ENCODE data around the gene GPC1.

The GPC1 gene

DNA sequence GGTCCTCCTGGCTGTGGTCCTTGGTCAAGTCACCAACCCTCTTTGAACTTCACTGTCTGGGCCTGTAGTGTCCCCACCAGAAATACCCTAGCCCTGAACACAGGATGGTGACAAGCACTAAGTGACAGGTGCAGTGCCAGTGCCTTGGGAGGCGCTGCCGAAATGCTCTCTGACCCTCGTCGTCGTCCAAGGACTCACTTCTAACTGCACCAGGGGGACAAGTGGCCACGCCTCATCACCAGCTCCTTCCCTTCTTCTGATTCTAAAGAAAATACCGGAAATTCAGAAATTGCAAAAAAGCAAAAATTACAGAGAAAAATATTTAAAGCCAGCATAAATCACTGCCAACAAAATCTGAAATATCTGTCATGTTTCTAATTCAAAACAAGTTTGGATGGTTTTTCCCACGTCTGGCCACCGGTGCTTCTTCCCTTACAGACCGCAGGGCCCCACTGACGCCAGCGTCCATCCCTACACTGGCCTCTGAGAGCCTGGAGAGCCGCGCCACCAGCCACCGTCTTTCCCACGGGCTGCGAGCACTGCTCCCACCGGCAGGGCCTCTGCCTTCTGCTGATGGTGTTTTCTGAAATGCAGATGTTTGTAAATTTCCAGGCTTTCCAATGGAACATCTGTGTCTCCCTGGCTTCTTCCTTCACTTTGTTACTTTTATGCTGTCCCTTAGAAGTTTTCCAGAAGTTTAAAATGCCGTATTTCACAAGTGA, 37.4 kb upstream of the GPC1 start:
- no peak for DNase-seq

DNA sequence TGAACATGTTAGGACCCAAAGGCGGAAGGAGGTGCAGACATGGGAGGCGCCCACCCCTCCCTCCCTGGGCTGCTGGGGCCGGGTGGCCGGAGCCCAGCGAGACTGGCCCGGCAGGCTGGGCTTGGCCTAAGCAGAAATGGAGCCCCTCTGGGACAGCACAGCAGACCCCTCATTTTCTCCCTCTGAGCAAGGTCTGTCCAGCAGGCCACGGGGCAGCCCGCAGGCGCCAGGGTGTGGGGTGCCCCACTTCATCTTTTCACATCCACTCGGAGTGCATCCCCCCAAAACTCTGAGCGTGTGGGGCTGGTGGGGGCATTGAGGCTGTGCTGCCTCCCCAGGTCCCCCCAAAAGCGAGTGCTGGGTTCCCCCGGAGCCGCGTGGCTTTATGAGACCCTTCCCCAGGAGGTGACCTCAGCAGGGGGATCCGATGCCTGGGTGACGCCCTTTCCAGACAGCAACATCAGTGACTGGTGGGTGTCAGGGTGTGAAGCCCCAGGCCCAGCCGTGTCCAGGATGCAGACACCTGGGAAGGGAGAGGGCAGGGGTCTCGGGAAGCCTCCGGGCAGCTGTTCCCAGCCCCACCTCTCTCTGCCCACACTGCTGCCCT, 36.7 kb upstream of the GPC1 start:
- DNase-seq, result no peak

DNA sequence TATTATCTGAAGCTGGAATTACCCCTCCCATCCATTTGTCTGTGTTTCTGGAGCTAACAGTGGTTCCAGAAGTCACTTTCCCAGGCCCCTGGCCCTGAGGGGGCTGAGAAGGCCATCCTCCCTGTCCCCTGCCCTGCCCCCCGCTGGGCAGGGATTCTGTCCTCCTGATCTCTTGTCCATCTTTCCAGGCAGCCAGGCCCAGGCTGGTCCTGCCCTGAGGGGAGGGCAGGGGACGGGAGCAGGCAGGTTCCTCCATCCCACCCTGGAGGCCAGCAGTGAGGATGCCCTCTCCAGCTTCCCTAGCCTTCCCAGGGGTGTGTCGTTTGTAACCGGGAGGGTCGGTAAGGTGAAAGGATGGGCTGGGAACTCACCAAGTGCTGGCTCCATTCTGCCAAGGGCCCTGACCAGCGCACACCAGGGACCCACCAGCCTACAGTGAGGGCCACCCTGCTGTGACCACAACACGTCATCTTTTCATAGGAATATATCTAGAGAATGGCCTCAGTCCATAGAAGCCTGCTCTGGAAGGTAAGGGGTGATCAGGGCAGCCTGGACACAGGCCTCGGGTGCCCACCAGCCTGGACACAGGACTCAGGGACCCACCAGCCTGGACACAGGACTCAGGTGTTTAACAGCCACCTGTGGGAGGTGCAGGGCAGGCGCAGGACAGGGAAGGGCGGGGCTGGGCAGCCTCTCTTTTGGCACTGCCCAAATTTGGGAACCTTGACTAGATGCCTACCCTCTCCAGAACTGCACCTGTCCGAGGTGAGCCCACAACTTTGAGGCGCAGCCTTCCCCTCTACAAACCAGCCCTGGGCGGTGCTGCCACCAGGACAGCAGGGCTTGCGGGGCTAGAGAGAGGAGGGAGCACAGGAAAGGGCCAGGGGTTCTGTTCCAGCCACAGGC, 35.8 kb upstream of the GPC1 start:
- no peak for DNase-seq

DNA sequence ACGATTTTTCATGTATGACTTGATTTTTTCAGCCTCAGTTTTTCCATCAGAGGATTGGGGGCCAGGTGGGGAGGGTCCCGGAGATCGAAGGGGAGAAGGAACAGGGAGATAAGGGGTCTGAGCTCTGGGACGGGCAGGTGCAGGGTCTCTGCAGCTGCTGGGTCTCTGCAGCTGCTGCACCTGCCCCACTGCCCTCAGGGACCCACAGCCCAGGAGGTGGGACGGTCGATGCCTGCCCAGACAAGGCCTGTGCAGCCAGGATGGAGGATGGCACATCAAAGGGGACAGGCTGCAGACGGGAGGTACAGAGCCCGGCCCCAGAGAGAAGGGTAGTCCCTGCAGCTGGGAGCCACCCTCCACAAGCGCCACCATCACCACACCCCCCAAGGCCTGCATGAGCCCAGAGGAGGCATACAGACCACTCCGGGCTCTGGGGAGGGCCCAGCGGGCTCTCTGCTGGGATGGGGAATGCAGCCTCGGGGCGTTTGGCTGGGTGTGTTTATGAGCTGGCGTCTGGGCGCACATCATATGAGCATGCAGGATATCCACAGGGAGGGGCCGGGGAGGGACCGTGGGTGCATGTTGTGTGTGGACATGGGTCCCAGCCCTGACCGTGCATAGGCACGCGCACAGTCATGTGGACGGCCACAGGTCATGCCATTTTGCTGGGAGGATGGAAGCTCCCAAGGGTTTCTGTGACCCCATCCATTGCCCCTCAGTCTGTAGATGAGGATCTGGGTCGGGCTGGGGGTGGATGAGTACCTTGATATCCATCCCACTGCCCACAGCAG, 34.9 kb upstream of the GPC1 start:
- no peak for DNase-seq

DNA sequence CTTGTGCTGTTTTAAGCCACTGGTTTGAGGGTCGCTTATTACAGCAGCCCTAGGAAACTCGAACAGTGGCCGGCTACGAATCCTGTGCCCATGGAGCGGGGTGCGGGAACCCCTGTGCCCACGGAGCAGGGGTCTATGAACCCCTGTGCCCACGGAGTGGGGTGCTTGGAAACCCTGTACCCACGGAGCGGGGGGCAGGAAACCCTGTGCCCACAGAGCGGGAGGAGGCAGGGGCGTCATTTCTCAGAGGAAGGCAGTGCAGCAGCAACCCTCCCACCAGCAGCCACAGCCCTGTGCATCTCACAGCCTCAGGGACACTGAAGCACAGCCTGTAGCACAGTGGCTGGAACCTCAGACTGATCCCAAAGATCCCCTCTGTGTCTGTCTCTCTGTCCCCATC, 34.2 kb upstream of the GPC1 start:
- no peak for DNase-seq

DNA sequence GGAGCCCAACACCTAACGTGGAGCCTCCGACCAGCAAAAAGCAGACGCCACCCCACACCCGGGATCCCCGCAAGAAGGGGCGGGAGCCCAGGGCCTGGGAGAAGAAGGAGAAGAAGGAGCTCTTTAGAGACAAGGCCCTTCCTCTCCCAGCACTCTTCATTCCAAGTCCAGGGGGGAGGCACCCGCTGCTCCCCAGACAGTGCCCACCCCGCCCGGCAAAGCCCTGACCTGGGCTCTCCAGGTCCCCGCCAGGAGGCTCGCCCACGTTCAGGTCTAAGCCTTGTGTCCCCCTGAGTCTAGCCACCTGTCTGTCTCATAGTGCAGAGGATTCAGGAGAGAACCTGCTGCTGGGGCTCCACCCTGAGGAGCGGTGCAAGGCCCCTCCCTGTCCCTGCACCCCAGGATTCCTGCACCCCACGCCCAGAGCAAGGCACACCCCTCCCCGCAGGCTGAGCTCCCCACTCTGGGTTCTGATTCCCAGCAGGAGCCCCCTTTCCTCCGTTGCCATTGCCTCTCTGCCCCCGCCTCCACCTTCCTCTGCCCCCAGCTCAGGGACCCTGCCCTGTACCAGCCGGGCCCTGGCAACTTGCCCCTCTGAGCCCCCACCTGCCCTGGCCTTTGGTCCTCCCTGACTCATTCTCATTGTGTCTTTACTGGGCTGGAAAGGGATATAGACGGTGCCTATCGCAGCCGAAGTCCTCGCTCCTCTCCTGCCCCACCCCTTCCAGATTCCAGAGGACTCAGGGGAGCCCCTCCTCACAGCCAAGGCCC, 33.5 kb upstream of the GPC1 start:
- no peak for DNase-seq

DNA sequence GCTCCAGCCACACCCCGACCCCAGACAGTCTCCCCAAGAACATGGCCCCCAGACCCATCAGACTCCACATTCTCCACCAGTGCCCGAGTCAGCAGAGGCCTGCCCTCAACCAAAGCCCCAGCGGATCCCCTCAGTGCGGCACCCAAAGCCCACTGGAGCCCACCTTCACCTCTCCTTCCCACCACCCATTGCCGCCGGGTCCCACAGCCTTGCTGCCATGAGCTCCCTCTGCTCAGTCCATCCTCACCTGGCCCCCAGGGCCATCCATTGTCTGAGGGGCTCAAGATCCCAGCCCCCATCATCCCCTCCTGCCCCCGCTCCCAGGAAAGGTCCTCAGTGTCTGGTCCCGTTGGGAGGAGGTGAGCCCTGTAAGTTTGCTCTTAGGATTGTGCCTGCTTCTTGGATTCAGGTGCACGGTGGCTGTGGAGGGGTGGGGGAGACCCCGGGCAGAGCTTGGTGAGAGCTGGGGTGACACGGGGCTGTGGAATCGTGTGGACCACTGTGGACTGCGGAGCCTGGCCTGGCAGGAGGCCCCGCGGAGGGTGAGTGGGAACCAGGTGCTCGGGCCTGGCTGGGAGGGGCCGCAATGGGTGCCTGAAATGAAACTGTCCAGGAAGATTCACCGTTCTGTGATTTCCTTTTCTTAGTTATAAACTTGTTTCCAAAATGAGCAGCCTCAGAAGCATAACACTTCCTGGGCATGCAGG, 32.7 kb upstream of the GPC1 start:
- DNase-seq, result no peak

DNA sequence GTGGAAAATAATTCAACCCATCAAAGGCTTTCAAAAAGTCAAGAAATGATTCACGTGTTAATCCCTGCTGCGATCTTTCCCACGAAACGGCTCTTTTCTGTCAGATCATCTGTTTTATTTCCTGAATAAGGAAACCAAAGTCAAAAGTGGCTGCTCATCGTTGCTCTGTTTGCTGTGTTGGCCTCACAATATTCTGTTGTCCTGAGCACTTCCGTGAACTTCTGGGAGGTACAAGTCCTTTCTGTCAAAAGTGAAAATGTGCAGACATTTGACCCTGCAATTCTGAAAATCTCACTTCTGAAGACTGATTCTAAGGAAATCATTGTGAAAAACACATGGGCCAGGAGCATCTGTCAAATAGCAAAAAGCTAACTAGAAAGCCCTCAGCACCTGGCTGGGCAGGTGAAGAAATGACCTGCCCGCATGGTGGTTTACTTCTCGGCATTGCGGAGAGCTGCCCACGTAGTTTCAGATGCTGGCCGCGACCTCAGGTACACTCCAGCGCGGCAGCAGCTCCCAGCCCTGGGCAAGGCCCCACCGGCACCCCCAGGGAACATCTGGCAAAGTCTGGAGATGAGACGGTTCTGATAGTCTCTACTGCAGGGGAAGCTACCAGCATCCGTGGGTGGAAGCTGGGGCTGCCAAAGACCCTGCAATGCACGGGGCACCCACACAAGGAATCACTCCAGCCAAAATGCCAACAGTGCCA, 31.9 kb upstream of the GPC1 start:
- no peak for DNase-seq

DNA sequence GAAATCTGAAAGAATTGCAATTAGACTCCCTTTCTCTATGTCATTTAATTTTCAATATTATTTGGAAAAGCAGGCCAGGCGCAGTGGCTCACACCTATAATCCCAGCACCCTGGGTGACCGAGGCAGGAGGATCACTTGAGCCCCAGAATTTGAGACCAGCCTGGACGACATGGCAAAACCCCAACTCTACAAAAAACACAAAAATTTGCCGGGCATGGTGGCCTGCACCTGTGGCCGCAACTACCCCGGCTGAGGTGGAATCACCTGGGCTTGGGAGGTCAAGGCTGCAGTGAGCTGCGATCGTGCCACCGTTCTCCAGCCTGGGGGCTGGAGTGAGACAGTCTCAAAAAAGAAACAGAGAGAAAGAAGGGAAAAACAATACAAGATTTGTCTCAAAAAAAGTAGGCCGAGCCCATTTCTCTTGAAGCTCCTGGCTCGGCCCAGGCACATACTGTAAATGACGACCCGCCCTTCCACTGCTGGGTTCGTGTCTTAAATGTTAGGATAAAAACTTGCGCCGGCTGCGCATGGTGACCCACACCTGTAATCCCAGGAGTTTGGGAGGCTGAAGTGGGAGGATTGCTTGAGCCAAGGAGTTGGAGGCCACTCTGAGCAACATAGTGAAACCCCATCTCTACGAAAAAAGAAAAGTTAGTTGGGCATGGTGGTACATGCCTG, 31.1 kb upstream of the GPC1 start:
- DNase-seq, result no peak

DNA sequence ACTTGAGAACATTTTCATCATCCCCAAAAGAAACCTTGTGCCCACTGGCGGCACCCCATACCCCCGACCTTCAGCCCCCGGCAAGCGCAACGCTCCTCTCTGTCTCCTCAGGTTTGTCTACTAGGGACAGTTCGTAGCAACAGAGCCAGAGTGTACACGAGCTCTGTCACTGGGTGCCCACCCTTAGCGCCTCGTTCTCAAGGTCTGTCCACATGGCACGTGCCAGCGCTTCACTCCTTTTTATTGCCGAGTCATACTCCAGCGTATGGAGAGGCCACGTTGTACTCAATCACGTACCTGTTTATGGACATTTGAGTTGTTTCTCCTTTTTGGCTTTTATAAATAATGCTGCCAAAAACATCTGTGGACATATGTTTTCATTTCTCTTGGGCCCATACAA, 30.3 kb upstream of the GPC1 start:
- no peak for DNase-seq

DNA sequence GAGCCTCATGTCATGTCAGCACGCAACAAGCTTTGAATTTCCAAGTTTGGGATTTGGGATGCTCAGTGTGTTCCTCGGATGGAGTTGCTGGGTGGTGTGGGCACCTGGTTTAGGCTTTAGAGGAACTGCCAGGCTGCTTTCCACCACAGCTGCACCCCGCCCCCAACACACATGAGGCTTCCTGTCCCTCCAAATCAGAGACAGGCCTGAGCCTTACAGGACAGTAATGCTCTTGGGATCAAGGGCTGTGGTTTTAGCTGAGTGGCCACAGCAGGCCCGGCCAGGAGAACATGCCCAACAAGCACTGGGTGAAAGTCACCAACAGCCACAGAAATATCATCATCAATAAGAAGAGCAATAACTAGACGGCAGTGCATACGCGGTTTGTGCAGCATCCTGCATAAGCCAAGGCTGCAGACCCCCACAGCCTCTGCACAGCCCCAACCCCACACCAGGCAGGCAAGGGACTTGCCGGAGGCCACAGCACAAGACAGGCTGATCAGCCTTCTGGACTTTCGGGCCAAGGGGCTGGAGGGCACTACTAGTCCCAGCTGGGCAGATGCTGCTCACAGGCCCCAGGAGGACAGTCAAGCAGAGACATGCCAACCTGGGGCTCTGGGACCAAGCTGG, 29.7 kb upstream of the GPC1 start:
- no peak for DNase-seq

DNA sequence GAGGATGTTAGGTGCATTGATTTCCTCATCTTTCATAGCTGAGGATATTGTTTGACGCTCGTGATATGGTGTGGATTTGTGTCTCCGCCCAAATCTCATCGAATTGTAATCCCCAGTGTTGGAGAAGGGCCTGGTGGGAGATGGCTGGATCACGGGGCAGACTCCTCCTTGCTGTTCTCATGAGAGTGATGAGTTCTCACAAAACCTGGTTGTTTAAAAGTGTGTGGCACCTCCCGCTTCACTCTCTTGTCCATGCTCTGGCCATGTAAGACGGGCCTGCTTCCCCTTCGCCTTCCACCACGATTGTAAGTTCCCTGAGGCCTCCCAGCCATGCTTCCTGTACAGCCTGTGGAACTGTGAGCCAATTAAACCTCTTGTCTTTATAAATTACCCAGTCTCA, 28.4 kb upstream of the GPC1 start:
- DNase-seq, result no peak

DNA sequence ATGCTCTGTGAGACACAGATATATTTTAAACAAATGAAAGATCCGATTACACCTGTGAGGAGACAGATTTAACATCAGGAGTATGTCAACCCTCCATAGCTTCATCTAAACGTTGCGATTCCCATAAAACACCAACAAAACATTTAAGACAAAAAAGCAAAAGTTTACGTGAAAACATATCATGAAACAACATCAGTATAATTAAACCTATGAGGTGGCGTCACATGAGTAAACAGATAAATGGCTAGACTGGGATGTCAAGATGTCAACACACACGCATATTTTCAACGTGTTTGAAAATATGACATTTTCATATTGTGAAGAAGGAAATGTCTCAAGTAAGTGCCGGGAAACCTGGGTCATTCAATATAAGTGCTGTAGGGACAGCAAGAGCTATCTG, 25.5 kb upstream of the GPC1 start:
- DNase-seq, result no peak

DNA sequence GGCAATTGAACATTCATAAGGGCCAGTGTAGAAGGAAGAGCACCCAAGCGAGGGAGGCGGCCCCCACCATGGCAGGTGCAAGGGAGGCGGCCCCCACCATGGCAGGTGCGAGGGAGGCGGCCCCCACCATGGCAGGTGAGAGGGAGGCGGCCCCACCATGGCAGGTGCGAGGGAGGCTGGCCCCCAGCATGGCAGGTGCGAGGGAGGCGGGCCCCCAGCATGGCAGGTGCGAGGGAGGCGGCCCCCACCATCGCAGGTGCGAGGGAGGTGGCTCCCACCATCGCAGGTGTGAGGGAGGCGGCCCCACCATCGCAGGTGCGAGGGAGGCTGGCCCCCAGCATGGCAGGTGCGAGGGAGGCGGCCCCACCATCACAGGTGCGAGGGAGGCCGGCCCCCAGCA, 24.7 kb upstream of the GPC1 start:
- no peak for DNase-seq

DNA sequence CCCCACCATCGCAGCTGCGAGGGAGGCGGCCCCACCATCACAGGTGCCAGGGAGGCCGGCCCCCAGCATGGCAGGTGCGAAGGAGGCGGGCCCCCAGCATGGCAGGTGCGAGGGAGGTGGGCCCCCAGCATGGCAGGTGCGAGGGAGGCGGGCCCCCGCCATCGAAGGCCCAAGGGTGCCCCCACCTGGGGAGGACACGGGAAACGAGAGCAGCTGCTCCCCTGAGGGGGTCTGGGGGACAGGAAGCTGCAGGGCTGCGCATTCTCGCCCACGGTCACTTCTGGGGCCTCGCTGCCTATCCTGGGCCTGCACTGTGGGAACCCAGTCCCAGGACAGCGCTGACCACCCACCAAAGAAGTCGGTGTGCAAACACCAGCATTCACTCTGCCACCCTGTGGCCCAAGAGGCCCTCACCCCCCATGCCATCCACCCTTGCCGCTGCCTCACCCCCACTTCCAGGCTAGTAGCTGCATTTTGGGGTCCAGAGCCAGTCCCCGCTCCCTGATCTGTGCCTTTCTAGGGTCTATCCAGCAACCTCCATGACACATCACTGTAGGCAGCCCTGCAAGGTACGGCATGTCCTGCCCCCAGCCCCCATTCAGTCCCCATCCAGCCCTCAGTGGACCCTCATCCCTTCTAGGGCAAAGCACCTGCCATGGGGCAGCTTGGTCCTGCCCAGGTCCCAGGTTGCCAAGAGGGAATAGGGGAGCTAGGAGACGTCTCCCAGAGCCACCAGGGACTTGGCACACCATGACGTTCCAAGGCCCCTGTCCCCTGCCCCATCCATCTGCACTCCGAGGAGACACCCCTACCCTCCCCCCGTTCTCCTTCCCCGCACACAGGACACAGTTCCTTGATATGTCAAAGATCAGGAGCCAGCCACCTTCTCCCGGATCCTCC, 24.0 kb upstream of the GPC1 start:
- no peak for DNase-seq

DNA sequence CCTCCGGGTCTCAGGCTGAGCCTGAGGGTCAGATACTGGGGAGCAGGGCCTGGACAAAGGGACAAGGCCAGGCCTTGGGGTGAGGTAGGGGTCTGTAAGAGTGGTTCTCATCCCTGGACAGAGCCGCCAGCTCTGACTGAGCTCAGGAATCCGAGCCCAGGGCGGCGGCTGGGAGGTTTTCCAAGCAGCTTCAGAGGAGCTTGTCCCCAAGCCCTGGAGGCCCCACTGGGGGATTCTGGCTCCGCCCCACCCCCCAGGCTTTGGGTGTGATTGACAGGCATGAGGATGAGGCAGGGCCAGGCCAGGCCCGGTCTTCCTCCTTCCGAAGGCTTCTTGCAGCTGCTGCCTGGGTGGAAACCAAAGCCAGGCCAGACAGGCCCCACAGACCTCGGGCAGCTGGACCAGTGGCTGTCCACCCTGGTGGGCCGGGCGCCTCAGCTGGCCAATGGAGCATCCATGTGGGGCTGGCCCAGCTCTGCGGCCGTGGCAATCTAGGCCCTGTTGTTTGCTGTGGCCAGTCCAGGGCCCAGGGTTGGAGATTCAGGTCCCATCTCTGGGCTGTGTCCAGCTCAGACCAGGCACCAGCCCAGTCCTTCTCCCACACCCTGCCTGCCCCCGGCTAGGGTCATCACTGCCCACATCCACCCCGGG, 23.1 kb upstream of the GPC1 start:
- DNase-seq, result no peak

DNA sequence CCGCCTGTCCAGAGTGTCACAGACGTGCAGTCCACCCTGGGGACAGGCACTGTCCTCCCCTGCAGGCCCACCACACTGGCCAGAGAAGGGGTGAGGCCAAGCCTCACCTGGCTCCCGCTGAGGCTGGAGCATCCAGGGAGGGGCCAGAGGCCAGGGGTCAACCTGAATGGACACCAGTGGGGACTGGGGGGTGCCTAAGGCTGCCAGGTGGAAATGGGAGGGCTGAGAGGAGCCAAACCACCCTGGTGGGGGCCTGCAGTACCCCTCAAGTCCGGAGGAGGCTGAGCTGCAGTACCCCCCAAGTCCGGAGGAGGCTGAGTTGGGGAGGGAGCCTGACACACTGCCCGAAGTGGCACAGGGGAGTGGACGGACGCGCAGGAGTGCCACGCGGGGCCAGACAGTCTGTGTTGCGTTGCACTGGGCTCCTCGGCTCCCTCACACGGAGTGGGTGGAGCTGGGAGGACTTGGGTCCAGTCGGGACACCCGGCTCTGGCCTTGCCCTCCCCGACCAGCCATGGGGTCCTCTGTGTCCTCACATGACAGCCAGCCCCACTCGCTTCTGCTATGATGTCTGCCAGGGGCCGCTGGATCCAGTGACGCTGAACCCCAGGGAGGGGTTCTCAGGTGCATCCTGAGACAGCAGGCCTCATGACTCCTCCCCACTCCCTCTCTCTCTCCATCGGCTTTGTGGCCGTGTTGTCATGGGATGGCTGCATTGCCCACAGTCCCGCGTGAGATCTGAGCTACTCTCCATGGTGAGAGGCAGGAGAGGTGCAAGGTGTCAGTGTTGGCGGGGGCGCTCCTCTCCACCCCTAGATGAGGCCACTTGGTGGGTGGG, 22.3 kb upstream of the GPC1 start:
- no peak for DNase-seq

Data from NCI-H1417 treated with DMSO at 0.1 percent for 48 hours (cell line).